ENCODE results near the gene DLL3. TPM values are rescaled to one million over a fixed set of nuclear protein-coding genes. Genes with fewer than 3 reads are reported as not detected.
A peak's percentile ranks its signal among the peaks of the same experiment; 100 is the strongest.
"Not testable (repeated sequence)": the region's sequence is repeated elsewhere in the genome, so short reads cannot be mapped to it uniquely, and the experiment has no call there.

Gene DLL3
- total RNA-seq: 15.8 TPM

GRCh38 chr19:39498798-39499642, at the start of gene DLL3:
Gene DLL3 (plus strand): TSS chr19:39498947. CDS start chr19:39498975, 28 bp downstream.
- DNase-seq: no peak

DNA sequence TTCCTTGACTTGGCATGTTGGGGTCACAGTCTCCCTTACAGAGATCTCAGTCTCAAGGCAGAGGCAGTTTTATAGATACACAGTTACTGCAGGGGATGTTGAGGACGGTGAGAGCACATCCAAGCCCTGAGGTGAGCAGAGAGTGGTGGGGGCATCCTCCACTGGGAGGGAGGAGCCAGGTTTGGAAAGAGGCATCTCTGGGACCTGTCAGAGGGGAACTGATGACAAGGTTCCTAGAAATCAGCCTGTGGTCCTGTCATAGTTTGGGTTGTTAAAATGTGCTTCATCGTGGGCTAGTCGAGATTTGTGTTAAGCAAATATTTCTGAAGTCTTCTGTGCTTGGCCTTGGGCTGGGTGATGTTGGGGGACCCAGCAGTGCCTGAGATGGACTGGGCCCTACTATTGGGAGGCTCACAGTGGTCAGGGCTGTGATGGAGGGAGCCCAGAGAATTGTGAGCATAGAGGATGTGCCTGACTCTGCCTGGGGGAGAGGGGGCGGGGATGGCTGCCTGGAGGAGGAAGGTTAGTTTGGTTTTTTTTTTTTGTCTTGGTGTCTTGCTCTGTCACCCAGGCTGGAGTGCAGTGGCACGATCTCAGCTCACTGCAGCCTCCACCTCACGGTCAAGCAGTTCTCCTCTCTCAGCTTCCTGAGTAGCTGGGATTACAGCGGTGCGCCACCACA, 49.5 kb upstream of the DLL3 start:
- no peak for DNase-seq

GRCh38 chr19:39451257-39451656, 47.5 kb upstream of the DLL3 start:
- not testable (repeated sequence) for DNase-seq

- DNase-seq: no peak
These were observed 35.3 kb upstream of the DLL3 start for GRCh38 chr19:39463403-39463802.

DNA sequence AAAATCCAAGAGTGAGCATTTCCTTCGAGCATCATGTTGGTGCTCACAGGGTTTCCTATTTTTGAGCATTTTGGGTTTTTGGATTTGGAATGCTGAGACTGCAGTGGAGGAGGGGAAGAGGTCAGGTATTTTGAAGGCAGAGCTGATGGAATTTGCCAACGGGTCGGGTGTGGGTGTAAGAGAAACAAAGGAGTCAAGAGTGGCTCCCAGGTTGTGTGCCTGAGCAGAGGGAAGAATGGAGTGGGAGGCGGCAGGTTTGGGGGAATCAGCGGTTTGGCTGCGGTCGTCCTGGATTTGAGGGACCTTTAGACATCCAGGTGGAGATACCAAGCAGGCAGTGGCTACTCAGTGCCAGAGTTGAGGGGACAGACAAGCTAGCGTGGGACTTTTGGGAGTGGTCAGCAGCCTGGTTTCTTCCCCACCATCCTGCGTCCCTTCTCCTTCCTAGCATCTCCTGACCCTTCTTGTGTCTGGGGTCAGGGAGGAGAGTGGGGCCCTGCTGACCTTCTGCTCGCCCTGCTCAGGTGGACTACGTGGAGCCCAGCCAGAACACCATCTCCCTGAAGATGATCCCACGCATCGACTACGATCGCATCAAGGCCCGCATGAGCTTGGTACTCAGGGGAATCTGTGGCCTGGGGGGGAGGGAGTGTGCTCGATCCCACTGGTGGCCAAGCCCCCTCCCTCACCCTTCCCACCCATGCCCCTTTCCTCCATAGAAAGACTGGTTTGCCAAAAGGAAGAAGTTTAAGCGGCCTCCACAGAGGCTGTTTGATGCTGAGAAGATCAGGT, 32.6 kb upstream of the DLL3 start:
- no peak for DNase-seq

- DNase-seq: no peak
These were observed 30.8 kb upstream of the DLL3 start for GRCh38 chr19:39467941-39468340.

- no peak for DNase-seq
These were observed 29.7 kb upstream of the DLL3 start for GRCh38 chr19:39469036-39469435.

GRCh38 chr19:39469567-39469966, 29.2 kb upstream of the DLL3 start:
- DNase-seq: no peak

DNA sequence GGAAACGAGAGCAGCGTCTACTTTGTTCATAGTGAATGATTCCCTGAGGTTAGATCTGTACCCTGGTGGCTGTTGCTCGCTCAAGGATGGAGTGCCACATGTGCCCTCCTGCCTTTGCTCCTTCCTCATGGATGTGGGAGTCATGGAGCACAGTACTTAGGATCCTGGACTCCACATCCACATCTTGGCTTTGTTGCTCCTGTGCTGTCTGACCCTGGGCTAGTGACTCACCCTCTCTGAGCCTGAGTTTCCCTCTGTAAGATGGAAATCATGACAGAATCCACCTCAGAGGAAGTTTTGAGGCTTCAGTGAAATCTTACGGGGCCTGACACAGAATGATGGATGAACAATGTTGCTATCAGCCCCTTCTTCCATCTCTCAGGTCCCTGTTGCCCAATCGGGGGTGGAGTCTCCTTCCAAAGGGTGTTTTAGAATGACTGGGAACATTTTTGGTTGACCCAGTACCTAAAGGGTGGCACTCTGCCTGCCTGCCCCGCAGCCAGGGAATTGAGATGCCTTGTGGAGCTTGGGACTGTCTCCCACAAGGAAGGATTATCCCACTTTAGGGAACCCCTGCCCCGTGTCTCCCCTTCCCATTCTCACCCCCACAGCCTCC, 27.9 kb upstream of the DLL3 start:
- DNase-seq: no peak

DNA sequence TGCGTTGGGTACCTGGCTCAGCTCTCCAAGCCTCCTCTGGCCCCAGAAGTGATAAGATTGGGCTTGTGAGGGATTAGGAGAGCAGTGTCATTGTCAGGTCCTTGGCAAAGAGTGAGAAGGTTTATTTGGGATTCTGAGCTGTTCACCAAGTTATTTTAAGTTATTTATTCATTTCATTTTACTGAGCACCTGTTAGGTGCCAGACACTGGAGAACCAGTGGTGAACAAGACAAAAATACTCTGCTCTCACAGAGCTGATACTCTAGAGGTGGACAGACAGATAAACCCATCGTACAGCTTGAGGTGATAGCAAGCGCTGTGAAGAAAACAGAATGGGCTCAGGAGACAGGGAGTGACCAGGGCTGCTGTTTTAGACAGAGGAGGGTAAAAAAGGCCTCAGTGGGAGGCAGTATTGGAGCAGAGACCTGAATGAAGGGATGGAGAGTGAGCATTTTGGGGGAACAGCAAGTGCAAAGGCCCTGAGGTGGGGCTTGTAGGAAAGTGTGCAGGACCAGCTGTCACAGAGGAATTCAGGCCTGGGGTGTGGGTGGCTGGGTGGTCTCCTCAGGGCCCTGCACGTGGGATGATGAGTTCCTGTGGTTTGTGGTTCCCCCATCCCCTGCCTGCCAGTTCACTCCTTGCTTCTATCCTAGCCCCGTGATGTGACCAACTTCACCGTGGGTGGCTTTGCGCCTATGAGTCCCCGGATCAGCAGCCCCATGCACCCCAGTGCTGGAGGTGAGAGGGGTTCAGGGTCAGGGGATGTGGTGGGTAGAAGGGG, 26.8 kb upstream of the DLL3 start:
- no peak for DNase-seq

- no peak for DNase-seq
These were observed 25.9 kb upstream of the DLL3 start for GRCh38 chr19:39472746-39473442.

- no peak for DNase-seq
These were observed 25.2 kb upstream of the DLL3 start for GRCh38 chr19:39473443-39473960.

- DNase-seq: peak; percentile 20
These were observed 24.6 kb upstream of the DLL3 start for GRCh38 chr19:39474139-39474620.

- DNase-seq: no peak
These were observed 23.0 kb upstream of the DLL3 start for GRCh38 chr19:39475748-39476147.

DNA sequence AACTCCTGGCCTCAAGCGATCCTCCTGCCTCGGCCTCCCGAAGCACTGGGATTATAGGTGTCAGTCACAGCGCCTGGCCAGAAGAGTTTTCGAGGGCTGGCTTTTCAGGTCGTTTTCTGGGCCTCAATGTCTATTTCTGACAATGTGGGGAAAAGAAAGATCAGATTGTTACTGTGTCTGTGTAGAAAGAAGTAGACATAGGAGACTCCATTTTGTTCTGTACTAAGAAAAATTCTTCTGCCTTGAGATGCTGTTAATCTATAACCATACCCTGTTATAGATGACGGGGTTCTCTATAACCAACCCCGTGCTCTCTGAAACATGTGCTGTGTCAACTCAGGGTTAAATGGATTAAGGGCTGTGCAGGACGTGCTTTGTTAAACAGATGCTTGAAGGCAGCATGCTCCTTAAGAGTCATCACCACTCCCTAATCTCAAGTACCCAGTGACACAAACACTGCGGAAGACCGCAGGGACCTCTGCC, 19.4 kb upstream of the DLL3 start:
- DNase-seq: not testable (repeated sequence)

GRCh38 chr19:39479916-39480315, 18.8 kb upstream of the DLL3 start:
- no peak for DNase-seq

- DNase-seq: peak; percentile 97
These were observed 18.2 kb upstream of the DLL3 start, which contains the start of gene TIMM50 for GRCh38 chr19:39480337-39481228. Gene TIMM50 (plus strand): TSS chr19:39480838. CDS start chr19:39480854, 16 bp downstream.

- no peak for DNase-seq
These were observed 17.6 kb upstream of the DLL3 start for GRCh38 chr19:39481229-39481545.

DNA sequence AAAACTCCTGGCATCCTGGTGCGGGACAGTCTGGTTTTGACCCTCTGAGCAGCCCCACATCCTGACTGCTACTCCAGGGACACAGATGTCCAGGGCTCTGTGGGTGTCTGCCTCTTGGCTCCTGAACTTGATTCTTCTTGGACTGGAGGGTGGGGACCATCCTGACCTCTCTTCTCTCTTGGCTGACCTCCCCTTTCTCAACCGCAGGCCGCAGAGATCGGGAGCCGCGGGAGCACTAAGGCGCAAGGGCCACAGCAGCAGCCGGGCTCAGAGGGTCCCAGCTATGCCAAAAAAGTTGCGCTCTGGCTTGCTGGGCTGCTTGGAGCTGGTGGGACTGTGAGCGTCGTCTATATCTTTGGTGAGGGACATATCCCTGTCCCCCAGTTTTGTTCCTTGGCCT, 17.1 kb upstream of the DLL3 start:
- DNase-seq: no peak

Data from occipital lobe (tissue), 2 donors.